ENCODE measurements around the gene LAMA5. TPM values are rescaled to one million over a fixed set of nuclear protein-coding genes. Genes with fewer than 3 reads are reported as not detected.
A peak's percentile ranks its signal among the peaks of the same experiment; 100 is the strongest.

Gene LAMA5
- polyA plus RNA-seq, 5 donors = 92.3 to 207 (median 148) TPM

GRCh38 chr20:62370807-62371587, 3.9 kb upstream of the LAMA5 start:
- no peak for DNase-seq

- DNase-seq = no peak
Observed at GRCh38 chr20:62370115-62370806, 3.1 kb upstream of the LAMA5 start.

GRCh38 chr20:62369815-62370114, 2.7 kb upstream of the LAMA5 start:
- no peak for DNase-seq

GRCh38 chr20:62368976-62369814, 2.1 kb upstream of the LAMA5 start:
- no peak for DNase-seq

- no peak for DNase-seq
Observed at GRCh38 chr20:62368392-62368975, 1.4 kb upstream of the LAMA5 start.

- no peak for DNase-seq
Observed at GRCh38 chr20:62367633-62368391, 700 bp upstream of the LAMA5 start.

GRCh38 chr20:62366370-62367135, 559 bp downstream of the LAMA5 start:
- DNase-seq = peak in 1 of 2 donors; percentile 59

GRCh38 chr20:62365814-62366369, 1.2 kb downstream of the LAMA5 start:
- DNase-seq = no peak

- no peak for DNase-seq
Observed at GRCh38 chr20:62364911-62365736, 2.0 kb downstream of the LAMA5 start.

- no peak for DNase-seq
Observed at GRCh38 chr20:62363920-62364851, 2.9 kb downstream of the LAMA5 start.

- DNase-seq = no peak
Observed at GRCh38 chr20:62362991-62363919, 3.9 kb downstream of the LAMA5 start.

GRCh38 chr20:62362590-62362940, 4.5 kb downstream of the LAMA5 start:
- DNase-seq = no peak

GRCh38 chr20:62361799-62362589, 5.1 kb downstream of the LAMA5 start:
- no peak for DNase-seq

GRCh38 chr20:62360854-62361798, 6.0 kb downstream of the LAMA5 start:
- no peak for DNase-seq

GRCh38 chr20:62359491-62360121, 7.5 kb downstream of the LAMA5 start:
- DNase-seq = no peak

All from right lung (tissue), 5 donors.